ENCODE measurements around the gene CARS1. TPM values are rescaled to one million over a fixed set of nuclear protein-coding genes. Genes with fewer than 3 reads are reported as not detected.

The CARS1 gene
- polyA plus RNA-seq, 1 of the 3 experiments (the other 2 are of a cell fraction) = 52.1 TPM

- TF ChIP-seq USF1 (IDR thresholded peaks at IDR 0.05; ENCODE audit: borderline replicate concordance, low read depth) (no peak), PBX3 (IDR thresholded peaks at IDR 0.05) (no peak), RXRA (IDR thresholded peaks at IDR 0.05; ENCODE audit: borderline replicate concordance, low read depth) (no peak), TCF12 (IDR thresholded peaks at IDR 0.05) (no peak), NFIC (IDR thresholded peaks at IDR 0.05; ENCODE audit: borderline replicate concordance) (no peak), RCOR1 (IDR thresholded peaks at IDR 0.05; ENCODE audit: low read length) (no peak), EP300 (IDR thresholded peaks at IDR 0.05; ENCODE audit: borderline replicate concordance in 1 of 2, low read depth in 1 of 2, low read length in 1 of 2) (no peak)
These were observed 44.9 kb upstream of the CARS1 start (continued) for GRCh38 chr11:3101921-3102640.

GRCh38 chr11:3099178-3099577 lies 42.0 kb upstream of the CARS1 start:
- H2AFZ ChIP-seq (ENCODE audit: low read depth) = no peak overlapping the region
- 92% methylated on average over 3 of the region's 3 CpGs for WGBS (ENCODE audit: low lambda C conversion rate)
- DNase-seq = no peak

More at GRCh38 chr11:3099178-3099577, 42.0 kb upstream of the CARS1 start:
- Histone ChIP-seq H3K36me3 (replicated peaks in 1 of 2; ENCODE audit: control insufficient read depth in 1 of 2, insufficient read depth in 2 of 2, low read length in 1 of 2) (peaks cover 0 to 11% of the 10 kb centered on the region in 2 experiments), H3F3A (replicated peaks; ENCODE audit: insufficient read depth) (peaks cover 13% of the 10 kb centered on the region), H3K4me3 (ENCODE audit: low read depth in 2 of 2, low read length in 1 of 2) (no peak overlapping the region), H3K27me3 (ENCODE audit: insufficient read depth) (no peaks in the 10 kb centered on the region), H3K9me3 (no peaks in the 10 kb centered on the region), H3K79me2 (ENCODE audit: insufficient read depth) (no peaks in the 10 kb centered on the region), H3K9ac (no peak overlapping the region), H3K4me1 (ENCODE audit: control insufficient read depth in 1 of 2, insufficient read depth in 2 of 2, low read depth in 1 of 2, low read length in 1 of 2) (peaks cover 0 to 9% of the 10 kb centered on the region in 2 experiments; a peak in 1 of 4 replicates), H3K27ac (ENCODE audit: low read depth in 2 of 2, low read length in 1 of 2) (no peak overlapping the region), H4K20me1 (ENCODE audit: insufficient read depth) (no peaks in the 10 kb centered on the region), H3K9me2 (no peaks in the 10 kb centered on the region), H3K4me2 (no peak overlapping the region)
- no peak for TF ChIP-seq FOXJ3 (CRISPR knock-in tag; IDR thresholded peaks at IDR 0.05)
- TF ChIP-seq FOXM1 (IDR thresholded peaks at IDR 0.05; ENCODE audit: low read depth) = no peak
- no peak for TF ChIP-seq REST (IDR thresholded peaks at IDR 0.05; ENCODE audit: low read depth, low read length)
- TF ChIP-seq RFX5 (IDR thresholded peaks at IDR 0.05; ENCODE audit: low read length) = no peak
- TF ChIP-seq MAX (IDR thresholded peaks at IDR 0.05; ENCODE audit: low read depth) = no peak
- TF ChIP-seq TEAD4 (IDR thresholded peaks at IDR 0.05; ENCODE audit: borderline replicate concordance, insufficient read depth) = no peak
- TF ChIP-seq SMC3 (IDR thresholded peaks at IDR 0.05; ENCODE audit: low read depth, low read length) = no peak
- no peak for TF ChIP-seq RAD21 (IDR thresholded peaks at IDR 0.05; ENCODE audit: low read length)
- no peak for TF ChIP-seq JUND (IDR thresholded peaks at IDR 0.05)
- TF ChIP-seq GABPA (IDR thresholded peaks at IDR 0.05; ENCODE audit: low read depth) = no peak
- POLR2A ChIA-PET = no interaction called here
- CTCF ChIA-PET = interaction anchor here (2.8 kb wide), 1 partner anchor 62 kb away, joined by 7 read pairs; no protein-coding TSS in a partner anchor
